ENCODE measurements around the gene CA11.

The CA11 gene

DNA sequence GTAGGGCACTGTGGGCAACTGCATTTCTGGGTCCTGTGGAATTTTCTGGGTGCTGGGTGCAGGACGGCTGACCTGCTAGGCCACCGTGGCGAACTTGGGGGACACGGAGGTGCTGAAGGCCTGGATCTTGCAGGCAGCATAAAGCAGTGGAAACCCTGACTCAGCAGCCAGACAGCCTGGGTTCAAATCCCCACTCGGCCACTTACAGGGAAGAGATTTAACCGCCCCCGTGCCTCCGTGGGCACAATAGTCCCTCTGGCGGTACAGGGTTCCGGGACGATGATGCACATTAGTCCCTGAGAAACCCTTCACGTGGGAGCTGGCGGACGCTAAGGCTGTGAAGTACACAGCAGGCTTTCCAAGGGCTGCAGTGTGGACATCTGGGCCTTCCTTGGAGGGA, 34.1 kb downstream of the CA11 start:
- DNase-seq: no peak

DNA sequence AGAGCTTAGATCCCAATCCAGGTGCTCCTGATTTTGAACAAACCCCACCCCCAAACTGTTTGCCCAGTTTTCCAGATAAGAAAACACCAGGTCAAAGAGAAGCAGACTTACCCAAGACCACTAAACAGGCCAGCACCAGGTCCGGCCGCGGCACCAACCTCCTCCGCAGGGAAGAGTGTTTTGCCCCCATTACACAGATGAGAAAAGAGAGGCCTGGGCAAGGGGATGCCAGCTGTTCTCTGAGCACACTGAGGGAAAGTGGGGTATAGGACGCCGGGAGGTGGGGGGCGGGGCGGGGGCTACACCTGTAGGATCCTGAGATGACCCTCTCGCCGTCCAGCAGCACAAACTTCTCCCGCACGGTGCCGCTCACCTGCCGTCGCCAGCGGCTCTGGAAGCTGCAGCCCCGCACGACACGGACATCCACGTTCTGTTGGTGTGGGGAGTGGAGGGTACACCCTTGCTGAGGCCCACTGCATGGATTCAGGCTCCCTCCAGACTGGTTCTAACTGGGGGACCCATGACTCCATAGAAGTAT, 36.3 kb downstream of the CA11 start:
- no peak for DNase-seq

DNA sequence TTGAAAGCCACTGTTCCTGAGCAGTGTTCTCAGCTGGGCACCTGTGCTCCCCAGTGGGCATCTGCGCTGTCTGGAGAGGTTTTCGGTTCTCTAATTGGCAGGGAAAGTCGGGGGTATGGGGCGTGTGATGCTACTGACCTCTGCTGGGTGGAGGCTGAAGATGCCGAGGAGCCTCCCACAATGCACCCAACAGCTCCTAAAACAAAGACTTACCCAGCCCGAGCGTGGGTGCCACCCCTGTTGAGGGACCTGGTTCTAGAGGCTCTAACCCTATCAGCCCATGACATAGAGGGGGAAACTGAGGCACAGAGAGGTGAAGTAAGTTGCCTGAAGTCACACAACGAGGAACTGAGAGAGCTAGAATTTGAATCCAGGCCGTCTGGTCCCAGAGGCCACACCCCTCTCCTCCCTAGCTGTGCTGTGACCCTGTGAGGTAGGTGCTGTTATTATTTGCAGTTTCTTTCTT, 37.2 kb downstream of the CA11 start:
- peak; percentile 84 for DNase-seq

DNA sequence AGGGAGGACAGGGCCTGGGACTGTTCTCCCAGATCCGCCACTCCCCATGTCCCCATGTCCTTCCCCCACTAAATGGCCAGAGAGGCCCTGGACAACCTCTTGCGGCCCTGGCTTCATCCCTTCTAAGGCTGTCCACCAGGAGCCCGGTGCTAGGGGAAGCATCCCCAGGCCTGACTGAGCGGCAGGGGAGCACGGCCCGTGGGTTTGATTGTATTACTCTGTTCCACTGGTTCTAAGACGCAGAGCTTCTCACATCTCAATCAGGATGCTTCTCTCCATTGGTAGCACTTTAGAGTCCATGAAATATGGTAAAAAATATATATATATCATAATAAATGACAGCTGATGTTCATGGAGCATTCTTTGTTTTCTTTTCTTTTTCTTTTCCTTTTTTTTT, 38.6 kb downstream of the CA11 start:
- DNase-seq: no peak

DNA sequence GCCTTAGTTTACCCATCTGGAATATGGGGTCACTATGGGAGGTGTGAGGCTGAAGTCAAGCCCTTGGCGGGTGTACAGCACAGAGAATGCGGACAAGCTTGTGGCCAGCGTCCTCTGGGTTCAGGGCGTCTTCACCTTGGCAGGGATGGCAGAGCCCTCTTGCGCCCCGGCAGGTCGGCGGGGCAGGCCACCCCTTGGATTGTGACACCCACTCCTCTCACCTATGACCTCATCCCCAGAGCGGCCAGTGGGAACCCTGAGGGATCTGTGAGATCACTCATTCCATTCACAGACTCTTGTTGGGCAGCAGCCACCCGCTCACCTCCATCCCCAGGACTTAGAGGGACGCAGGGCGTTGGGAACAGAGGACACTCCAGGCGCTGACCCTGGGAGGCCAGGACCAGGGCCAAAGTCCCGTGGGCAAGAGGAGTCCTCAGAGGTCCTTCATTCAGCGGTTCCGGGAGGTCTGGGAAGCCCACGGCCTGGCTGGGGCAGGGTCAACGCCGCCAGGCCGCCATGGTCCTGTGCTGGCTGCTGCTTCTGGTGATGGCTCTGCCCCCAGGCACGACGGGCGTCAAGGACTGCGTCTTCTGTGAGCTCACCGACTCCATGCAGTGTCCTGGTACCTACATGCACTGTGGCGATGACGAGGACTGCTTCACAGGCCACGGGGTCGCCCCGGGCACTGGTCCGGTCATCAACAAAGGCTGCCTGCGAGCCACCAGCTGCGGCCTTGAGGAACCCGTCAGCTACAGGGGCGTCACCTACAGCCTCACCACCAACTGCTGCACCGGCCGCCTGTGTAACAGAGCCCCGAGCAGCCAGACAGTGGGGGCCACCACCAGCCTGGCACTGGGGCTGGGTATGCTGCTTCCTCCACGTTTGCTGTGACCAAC, 39.3 kb downstream of the CA11 start, which contains the start of gene SPACA4:
Gene SPACA4 (plus strand): TSS at position 280 of the 896 bp plus-strand sequence. CDS start 237 bp downstream, at position 517.
- DNase-seq: no peak

DNA sequence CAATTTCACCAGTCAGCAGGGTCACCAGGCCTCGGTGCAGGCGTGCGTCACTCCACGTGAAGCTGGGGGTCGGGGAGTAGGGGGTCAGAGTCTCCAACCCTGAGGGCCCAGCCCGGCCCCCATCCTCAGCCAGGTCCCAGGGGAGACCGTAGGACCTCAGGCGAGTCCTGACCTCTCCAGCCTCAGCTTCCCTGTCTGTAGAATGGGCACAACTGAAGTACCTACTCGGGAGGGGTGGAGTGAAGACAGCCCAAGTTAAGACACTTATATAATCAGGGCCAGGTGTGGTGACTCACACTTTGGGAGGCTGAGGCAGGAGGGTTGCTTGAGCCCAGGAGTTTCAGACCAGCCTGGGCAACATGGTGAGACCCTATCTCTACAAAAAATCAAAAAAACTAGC, 42.1 kb downstream of the CA11 start:
- no peak for DNase-seq

DNA sequence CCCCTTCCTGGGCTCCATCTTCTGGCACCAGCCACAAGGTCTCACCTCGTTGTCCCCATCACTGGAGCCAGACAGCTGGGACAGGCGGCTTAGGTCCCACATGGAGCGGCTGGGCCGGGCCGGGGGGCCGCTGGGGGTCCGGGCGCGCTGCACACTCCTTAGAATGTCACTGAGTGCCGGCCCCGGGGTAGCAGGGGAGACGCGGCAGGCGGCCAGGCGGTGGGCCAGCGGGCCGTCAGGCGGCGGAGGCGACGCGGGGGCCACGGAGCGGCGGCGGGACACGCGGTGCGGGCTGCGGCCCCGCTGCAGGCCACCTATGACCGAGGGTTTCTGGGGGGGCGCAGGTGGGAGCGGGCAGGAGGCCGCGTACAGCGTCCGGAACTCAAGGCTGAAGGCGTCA, 42.5 kb downstream of the CA11 start:
- DNase-seq: no peak

DNA sequence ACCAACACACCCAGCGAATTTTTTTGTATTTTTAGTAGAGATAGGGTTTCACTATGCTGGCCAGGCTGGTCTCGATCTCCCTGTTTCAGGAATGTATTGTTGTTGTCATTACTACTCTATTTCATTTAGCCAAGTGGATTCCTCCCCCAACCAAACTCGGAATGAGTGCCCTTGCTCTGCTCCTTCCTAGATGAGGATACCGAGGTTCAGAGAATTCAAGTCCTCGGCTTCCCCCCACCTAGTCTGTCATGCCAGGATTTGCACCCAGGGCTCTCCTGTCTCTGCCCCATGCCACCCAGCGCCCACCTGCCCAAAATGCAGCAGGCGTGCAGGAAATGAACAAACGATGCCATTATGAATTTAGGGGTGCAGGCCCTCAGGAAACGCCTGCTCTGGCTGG, 43.0 kb downstream of the CA11 start:
- no peak for DNase-seq

DNA sequence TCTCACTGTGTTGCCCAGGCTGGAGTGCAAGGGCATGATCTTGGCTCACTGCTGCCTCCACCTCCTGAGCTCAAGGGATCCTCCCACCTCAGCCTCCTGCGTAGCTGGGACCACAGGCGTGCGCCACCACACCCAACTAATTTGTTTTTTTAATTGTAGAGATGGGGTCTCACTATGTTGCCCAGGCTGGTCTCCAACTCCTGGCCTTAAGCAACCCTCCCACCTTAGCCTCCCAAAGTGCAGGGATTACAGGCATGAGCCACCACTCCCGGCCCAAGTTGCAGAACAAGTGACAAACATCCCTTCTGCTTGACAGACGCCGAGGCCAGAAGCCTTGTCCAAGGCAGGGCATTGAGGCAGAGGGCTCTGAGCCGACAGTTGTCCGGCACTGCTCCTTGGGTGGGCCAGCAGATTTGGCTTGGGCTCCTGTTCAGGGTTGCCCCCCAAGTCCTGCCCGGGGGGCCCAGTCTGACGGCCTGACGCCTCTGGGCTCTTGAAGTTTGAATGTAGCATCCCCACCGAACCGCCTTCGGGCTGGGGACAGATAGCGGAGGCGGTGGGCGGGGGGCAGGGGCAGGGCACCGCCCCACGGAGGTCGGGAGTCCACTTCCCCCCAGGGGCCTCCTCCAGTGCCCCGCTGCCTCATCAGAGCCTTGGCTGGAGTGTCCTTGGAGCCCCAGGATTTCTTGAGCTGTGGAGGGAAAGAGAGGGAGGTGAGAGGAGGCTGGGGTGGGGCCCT, 45.1 kb downstream of the CA11 start:
- no peak for DNase-seq

DNA sequence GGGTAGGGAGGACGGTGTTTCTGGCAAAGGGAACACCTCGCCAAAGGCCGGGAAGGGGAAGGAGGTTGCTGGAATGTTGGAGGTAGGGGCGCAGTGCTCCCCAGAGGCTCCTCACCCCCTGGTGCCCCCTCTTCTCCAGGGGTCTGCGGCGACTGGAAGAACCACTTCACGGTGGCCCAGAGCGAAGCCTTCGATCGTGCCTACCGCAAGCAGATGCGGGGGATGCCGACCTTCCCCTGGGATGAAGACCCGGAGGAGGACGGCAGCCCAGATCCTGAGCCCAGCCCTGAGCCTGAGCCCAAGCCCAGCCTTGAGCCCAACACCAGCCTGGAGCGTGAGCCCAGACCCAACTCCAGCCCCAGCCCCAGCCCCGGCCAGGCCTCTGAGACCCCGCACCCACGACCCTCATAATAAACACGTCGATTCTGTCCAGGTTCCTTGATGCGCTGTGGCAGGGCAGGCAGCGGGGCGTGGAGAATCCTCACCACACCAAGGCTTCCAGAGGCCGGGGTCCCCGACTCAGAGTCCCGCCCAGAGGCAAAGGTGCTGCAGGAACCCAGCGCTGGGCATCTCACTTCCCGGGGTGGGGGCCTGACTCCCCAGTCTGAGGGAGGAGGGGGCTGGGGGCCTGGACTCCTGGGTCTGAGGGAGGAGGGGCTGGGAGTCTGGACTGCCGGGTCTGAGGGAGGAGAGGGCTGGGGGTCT, 46.8 kb downstream of the CA11 start:
- no peak for DNase-seq

DNA sequence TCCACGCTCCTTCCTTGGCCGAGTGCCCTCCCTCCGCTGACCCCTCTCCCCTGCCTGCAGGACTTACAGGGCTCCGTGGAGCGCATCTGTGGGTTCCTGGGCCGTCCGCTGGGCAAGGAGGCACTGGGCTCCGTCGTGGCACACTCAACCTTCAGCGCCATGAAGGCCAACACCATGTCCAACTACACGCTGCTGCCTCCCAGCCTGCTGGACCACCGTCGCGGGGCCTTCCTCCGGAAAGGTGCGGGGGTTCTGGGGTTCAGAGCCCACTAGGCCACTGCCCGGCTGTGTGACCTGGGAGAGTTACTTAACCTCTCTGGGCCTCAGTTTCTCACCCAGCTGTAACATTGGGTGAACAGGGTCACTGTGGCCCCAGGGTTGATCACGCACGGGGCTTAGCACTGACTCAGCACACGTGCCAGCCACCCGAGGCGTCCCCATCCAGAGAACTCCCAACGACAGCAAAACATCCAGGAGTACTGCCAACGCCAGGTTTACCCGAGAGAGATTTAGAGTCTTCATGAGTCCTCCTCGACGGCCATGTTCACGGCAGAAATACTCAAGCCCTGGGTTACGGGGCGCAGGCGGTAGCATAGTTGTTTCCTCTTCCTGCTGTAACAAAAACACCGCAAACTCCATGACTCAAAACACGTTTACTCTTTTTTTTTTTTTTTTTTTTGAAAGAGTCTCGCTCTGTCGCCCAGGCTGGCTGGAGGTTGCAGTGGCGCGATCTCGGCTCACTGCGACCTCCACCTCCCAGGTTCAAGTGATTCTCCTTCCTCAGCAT, 49.1 kb downstream of the CA11 start:
- DNase-seq: no peak

DNA sequence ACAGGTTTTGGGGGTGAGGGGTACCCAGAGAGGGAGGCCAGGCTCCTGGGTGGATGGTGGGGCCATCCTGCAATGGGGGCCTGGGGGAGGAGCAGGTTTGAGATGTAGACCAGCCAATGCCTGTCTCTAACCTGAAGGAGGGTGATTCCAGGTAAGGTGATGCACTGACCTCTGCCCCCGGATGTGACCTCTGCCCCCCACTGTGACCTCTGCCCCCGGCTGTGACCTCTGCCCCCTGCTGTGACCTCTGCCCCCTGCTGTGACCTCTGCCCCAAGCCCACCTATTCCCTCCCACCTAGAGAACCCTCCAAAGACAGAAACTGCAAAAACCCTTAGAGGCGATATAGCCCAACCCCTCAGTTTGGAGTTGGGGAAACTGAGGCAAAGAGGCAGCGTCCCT, 49.8 kb downstream of the CA11 start:
- DNase-seq: no peak

DNA sequence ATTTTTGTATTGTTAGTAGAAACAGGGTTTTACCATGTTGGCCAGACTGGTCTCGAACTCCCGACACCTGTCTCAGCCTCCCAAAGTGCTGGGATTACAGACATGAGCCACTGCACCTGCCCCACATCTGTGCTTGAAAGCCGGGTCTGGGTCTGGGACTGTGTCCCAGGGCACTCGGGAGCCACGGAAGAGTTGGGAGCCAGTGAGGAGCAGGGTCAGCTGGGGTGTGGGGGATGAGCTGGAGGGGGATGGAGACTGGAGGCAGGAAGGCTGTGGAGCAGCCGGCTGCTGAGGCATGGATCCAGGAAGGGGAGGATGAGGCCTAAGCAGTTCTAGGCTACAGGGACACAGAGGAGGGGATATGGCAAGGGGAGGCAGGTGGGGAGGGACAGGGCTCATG, 50.2 kb downstream of the CA11 start:
- no peak for DNase-seq

DNA sequence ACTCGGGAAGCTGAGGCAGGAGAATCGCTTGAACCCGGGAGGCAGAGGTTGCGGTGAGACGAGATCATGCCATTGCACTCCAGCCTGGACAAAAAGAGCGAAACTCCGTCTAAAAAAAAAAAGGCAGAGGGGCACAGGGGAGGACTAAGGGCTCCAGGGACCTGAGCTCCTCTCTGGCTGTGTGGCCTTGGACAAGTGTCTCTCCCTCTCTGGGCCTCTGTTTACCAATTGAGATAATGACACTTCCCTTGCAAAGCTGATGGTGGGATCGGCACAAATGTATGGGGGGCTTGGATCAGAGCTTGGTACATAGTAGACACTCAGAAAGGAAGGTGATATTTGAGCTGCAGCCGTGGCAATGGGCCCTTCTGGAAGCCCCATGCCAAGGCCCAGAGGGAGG, 50.8 kb downstream of the CA11 start:
- no peak for DNase-seq

DNA sequence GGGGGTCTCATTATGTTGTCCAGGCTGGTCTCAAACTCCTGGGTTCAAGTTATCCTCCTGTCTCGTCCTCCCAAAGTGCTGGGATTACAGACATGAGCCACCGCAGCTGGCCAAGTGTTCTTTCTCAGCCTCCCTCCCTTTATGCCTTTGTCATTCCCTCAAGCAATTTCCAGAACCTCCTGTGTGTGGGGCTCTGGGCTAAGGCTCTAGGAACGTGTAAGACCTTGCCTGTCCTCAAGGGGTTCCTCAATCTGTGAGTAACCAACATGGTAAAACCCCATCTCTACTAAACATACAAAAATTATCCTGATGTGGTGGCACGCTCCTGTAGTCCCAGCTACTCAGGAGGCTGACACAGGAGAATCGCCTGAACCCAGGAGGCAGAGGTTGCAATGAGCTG, 55.0 kb downstream of the CA11 start:
- DNase-seq: peak; percentile 56

DNA sequence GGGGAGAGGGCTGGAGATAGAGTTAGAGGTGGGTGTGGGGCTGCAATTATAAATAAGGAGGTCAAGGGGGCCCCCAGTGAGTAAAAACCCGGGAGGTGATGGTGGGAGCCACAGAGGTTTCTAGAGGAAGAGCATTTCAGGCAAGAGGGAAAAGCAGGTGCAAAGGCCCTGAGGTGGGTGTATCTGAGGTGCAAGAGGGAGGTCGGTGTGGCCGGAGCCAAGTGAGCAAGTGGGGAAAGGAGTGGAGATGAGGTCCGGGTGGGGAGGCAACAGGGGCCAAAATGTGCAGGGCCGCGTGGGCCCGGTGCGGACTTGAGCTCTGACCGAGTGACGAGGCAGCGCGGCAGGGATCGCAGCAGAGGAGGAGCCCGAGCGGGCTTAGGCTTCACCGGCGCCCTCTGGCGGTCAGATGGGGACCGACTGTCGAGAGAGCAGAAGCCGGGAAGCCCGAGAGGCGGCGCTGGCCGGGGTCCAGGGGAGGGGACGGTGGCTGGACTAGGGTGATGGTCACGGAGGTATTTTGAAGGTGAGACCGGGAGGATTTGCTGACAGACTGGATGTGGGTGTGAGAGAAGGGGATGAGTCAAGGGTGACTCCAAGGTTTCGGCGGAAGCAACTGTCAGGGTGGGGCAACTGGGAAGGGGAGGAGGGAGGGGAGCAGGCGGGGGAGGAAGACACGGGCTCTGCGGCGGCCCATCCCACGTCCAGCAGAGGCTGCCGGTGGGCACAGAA, 57.2 kb downstream of the CA11 start:
- peak; percentile 95 for DNase-seq

All from hematopoietic multipotent progenitor cell treated with erythropoietin and hydrocortisone succinate and interleukin-3 and kit ligand, for 6 days (in vitro differentiated cells).